K562 (cell line): Measurements from ENCODE around the gene DARS2. TPM values are rescaled to one million over a fixed set of nuclear protein-coding genes. Genes with fewer than 3 reads are reported as not detected.
A peak's percentile ranks its signal among the peaks of the same experiment; 100 is the strongest.

Experiments
- ARHGAP35 ChIP-seq: fragments of 450-650 bp; IDR thresholded peaks from 2 replicates; pipeline ENCODE4 v1.6.1; 2018; ENCODE audit not compliant: partially characterized antibody
- ATF4 ChIP-seq: fragments of 450-650 bp; formaldehyde crosslinking; IDR thresholded peaks from 2 replicates; pipeline ENCODE4 v1.4.0; 2022; ENCODE audit warnings: mild to moderate bottlenecking, moderate library complexity
- CHD2 ChIP-seq: IDR thresholded peaks from 2 replicates; pipeline ENCODE4 v1.6.1; 2011; ENCODE audit warnings: low read depth, low read length
- E2F3 ChIP-seq: fragments of 250-450 bp; sonication (Bioruptor Pico); IDR thresholded peaks from 2 replicates; pipeline ENCODE4 v1.4.0; 2020; ENCODE audit warnings: mild to moderate bottlenecking
- EGR1 ChIP-seq: fragments of 450-650 bp; conservative IDR thresholded peaks from 2 replicates; pipeline ENCODE4 v1.6.1; 2017; ENCODE audit warnings: mild to moderate bottlenecking
- EP300 ChIP-seq: IDR thresholded peaks from 2 replicates; pipeline ENCODE4 v1.6.1; 2012; ENCODE audit warnings: low read length, improper control_type of control experiment
- HMG20B ChIP-seq: fragments of 250-450 bp; sonication (Bioruptor Pico); IDR thresholded peaks from 2 replicates; pipeline ENCODE4 v1.5.0; 2021; ENCODE audit warnings: mild to moderate bottlenecking
- HMGXB4 ChIP-seq: sonication (generic); formaldehyde crosslinking; IDR thresholded peaks from 2 replicates; pipeline ENCODE4 v1.8.1; 2023; ENCODE audit warnings: mild to moderate bottlenecking, missing genetic modification reagents
- NELFE ChIP-seq: IDR thresholded peaks from 2 replicates; pipeline ENCODE4 v1.6.1; 2011; ENCODE audit warnings: mild to moderate bottlenecking; ENCODE audit not compliant: insufficient read depth, insufficient read length
- PHF20 ChIP-seq: fragments of 450-650 bp; IDR thresholded peaks from 2 replicates; pipeline ENCODE4 v1.6.1; 2018; ENCODE audit not compliant: partially characterized antibody
- PURB ChIP-seq: sonication (generic); formaldehyde crosslinking; IDR thresholded peaks from 2 replicates; pipeline ENCODE4 v1.9.0; 2021; ENCODE audit warnings: low read depth, mild to moderate bottlenecking, missing genetic modification reagents
- RBM22 ChIP-seq: fragments of 200-400 bp; formaldehyde crosslinking; IDR thresholded peaks from 2 replicates; pipeline ENCODE4 v1.6.1; 2018; ENCODE audit warnings: low read length, low read depth; ENCODE audit not compliant: poor library complexity, severe bottlenecking
- RFX7 ChIP-seq: fragments of 250-450 bp; sonication (Bioruptor Pico); IDR thresholded peaks from 2 replicates; pipeline ENCODE4 v1.5.1; 2021; ENCODE audit warnings: mild to moderate bottlenecking
- SP2 ChIP-seq: IDR thresholded peaks from 2 replicates; pipeline ENCODE4 v1.6.1; 2011; ENCODE audit warnings: mild to moderate bottlenecking, low read depth, low read length, moderate library complexity; ENCODE audit not compliant: poor library complexity, severe bottlenecking; ENCODE audit errors: extremely low read depth
- XRCC5 ChIP-seq: fragments of 200-400 bp; formaldehyde crosslinking; IDR thresholded peaks from 2 replicates; pipeline ENCODE4 v1.6.1; 2017; ENCODE audit warnings: low read depth, mild to moderate bottlenecking, low read length
- ZC3H4 ChIP-seq: sonication (generic); formaldehyde crosslinking; IDR thresholded peaks from 2 replicates; pipeline ENCODE4 v1.9.0; 2021; ENCODE audit warnings: missing genetic modification reagents, borderline replicate concordance
- ZEB2 ChIP-seq: fragments of 450-650 bp; IDR thresholded peaks from 2 replicates; pipeline ENCODE4 v1.6.1; 2016
- ZNF23 ChIP-seq: fragments of 250-450 bp; sonication (Bioruptor Pico); IDR thresholded peaks from 2 replicates; pipeline ENCODE4 v1.4.0; 2020; ENCODE audit warnings: mild to moderate bottlenecking
- ZNF316 ChIP-seq: fragments of 450-650 bp; IDR thresholded peaks from 2 replicates; pipeline ENCODE4 v1.6.1; 2016
- ZNF41 ChIP-seq: fragments of 250-450 bp; sonication (Bioruptor Pico); conservative IDR thresholded peaks from 2 replicates; pipeline ENCODE4 v1.4.0; 2020; ENCODE audit warnings: mild to moderate bottlenecking
- ZNF766 ChIP-seq: fragments of 200-800 bp; sonication (Bioruptor generic); conservative IDR thresholded peaks from 2 replicates; pipeline ENCODE4 v1.6.1; 2016; ENCODE audit warnings: missing genetic modification characterization, missing compliant biosample characterization
- polyA plus RNA-seq, 8 experiments: library from polyadenylated mRNA; depleted of rRNA in 4 of 8; stranded (reverse) in 5 of 8; unstranded in 3 of 8; fragments of >200 nt; fragmentation: Nextera tagmentation in 2 of 8; fragmentation: Illumina TruSeq in 1 of 8; extraction: Ambion mirVana in 2 of 8; extraction: Trizol in 1 of 8; gene quantifications; 2 replicates each; pipeline versions ENCODE4 v1.2.1 to v1.2.3, GENCODE V29; 2011 to 2014; ENCODE audit warnings: inconsistent platforms in 1 of 8, missing spikeins in 1 of 8
- total RNA-seq, 7 experiments: library from RNA; depleted of rRNA in 6 of 7; stranded (reverse); fragments of >200 nt in 6 of 7; fragmentation: Illumina TruSeq in 2 of 7; extraction: Trizol in 2 of 7; gene quantifications; 2 replicates each; pipeline versions ENCODE4 v1.2.1 to v1.2.3, GENCODE V29; 2011 to 2021; ENCODE audit warnings: low replicate concordance in 1 of 7
- TF ChIP-seq, protein P1 (sequence below), 2 experiments: fragments of 450-650 bp; conservative IDR thresholded peaks; 2 replicates each; pipeline ENCODE4 v1.6.1; 2017; ENCODE audit warnings: mild to moderate bottlenecking in 2 of 2, moderate library complexity in 2 of 2
- TF ChIP-seq, protein P2 (sequence below): sonication (generic); formaldehyde crosslinking; IDR thresholded peaks from 2 replicates; pipeline ENCODE4 v1.8.1; 2023; ENCODE audit warnings: mild to moderate bottlenecking, missing genetic modification reagents

The DARS2 gene
- total and polyA plus RNA-seq, 9 of the 15 experiments (the other 6 are each of a cell fraction or from before 2014, with no cell fraction given): 36.4 to 96.7 (median 68.6) TPM

- no peak for TF ChIP-seq HMGXB4 (CRISPR knock-in tag)
- TF ChIP-seq ZNF316: no peak
- no peak for TF ChIP-seq ARHGAP35
- TF ChIP-seq, protein P1, sequence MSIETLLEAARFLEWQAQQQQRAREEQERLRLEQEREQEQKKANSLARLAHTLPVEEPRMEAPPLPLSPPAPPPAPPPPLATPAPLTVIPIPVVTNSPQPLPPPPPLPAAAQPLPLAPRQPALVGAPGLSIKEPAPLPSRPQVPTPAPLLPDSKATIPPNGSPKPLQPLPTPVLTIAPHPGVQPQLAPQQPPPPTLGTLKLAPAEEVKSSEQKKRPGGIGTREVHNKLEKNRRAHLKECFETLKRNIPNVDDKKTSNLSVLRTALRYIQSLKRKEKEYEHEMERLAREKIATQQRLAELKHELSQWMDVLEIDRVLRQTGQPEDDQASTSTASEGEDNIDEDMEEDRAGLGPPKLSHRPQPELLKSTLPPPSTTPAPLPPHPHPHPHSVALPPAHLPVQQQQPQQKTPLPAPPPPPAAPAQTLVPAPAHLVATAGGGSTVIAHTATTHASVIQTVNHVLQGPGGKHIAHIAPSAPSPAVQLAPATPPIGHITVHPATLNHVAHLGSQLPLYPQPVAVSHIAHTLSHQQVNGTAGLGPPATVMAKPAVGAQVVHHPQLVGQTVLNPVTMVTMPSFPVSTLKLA (conservative IDR thresholded peaks at IDR 0.05): peak; percentile 13 to 77; a peak in 3 of 4 replicates
- peak; percentile 79 for TF ChIP-seq PHF20
- no peak for TF ChIP-seq ZNF23
- TF ChIP-seq RBM22: peak; percentile 63
- TF ChIP-seq ZNF41 (CRISPR knock-in tag): no peak
- TF ChIP-seq, protein P2, sequence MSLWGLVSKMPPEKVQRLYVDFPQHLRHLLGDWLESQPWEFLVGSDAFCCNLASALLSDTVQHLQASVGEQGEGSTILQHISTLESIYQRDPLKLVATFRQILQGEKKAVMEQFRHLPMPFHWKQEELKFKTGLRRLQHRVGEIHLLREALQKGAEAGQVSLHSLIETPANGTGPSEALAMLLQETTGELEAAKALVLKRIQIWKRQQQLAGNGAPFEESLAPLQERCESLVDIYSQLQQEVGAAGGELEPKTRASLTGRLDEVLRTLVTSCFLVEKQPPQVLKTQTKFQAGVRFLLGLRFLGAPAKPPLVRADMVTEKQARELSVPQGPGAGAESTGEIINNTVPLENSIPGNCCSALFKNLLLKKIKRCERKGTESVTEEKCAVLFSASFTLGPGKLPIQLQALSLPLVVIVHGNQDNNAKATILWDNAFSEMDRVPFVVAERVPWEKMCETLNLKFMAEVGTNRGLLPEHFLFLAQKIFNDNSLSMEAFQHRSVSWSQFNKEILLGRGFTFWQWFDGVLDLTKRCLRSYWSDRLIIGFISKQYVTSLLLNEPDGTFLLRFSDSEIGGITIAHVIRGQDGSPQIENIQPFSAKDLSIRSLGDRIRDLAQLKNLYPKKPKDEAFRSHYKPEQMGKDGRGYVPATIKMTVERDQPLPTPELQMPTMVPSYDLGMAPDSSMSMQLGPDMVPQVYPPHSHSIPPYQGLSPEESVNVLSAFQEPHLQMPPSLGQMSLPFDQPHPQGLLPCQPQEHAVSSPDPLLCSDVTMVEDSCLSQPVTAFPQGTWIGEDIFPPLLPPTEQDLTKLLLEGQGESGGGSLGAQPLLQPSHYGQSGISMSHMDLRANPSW (CRISPR knock-in tag): no peak
- peak; percentile 57; the same call in 1 of the 2 replicates for TF ChIP-seq ZNF766 (CRISPR knock-in tag)
- TF ChIP-seq ZEB2: peak; percentile 97
- no peak for TF ChIP-seq HMG20B (CRISPR knock-in tag)
- peak; percentile 43 for TF ChIP-seq CHD2
- TF ChIP-seq NELFE: no peak
- no peak for TF ChIP-seq PURB (CRISPR knock-in tag)
- TF ChIP-seq EGR1: peak; percentile 92
- TF ChIP-seq SP2: no peak
- TF ChIP-seq ATF4 (CRISPR knock-in tag): peak; percentile 14; the same call in 1 of the 2 replicates
- TF ChIP-seq ZC3H4 (CRISPR knock-in tag): no peak
- no peak; the same call in 1 of the 2 replicates for TF ChIP-seq XRCC5
- TF ChIP-seq EP300: peak; percentile 5; the same call in 1 of the 2 replicates
- TF ChIP-seq E2F3 (CRISPR knock-in tag): no peak
- no peak for TF ChIP-seq RFX7 (CRISPR knock-in tag)
These were observed 44.0 kb downstream of the DARS2 start, which contains the start of gene ZBTB37 (continued) for GRCh38 chr1:173868266-173869020.
